Endothelial cell of umbilical vein (primary cell): ENCODE measurements around the gene ZBTB21. TPM values are rescaled to one million over a fixed set of nuclear protein-coding genes. Genes with fewer than 3 reads are reported as not detected.

Experiments used
- BruUV-seq: library from RNA; stranded (reverse); fragments of 400-500 nt; replicated peaks from 2 replicates; lab custom pipeline; 2021; lab: Mats Ljungman, UMichigan
- CTCF ChIA-PET: fragments of 300-600, 350-600 bp; sonication (Branson Sonifier 250); formaldehyde crosslinking; loops from one replicate; lab custom pipeline; 2021; ENCODE audit warnings: antibody characterized with exemption, inconsistent platforms; lab: Charles Lee
- POLR2A ChIA-PET: fragments of 300-600, 350-600 bp; sonication (Branson Sonifier 250); formaldehyde crosslinking; loops from one replicate; lab custom pipeline; 2021; ENCODE audit warnings: antibody characterized with exemption, inconsistent platforms; lab: Charles Lee
- DNase-seq: peaks from one replicate; pipeline ENCODE4 v3.0.0-alpha.2; 2011; ENCODE audit warnings: low read depth, low spot score
- FAIRE-seq: peaks from 2 replicates; lab custom pipeline; 2011; peaks lifted over from hg19 to GRCh38; lab: Jason Lieb, UNC
- H2AFZ ChIP-seq: 2 replicates; pipeline ENCODE4 v1.6.0; 2012; ENCODE audit warnings: low read depth, low read length, control low read depth, inconsistent platforms
- H3K27ac ChIP-seq: 2 replicates; pipeline ENCODE4 v1.5.1; 2011; ENCODE audit warnings: low read depth, mild to moderate bottlenecking, control low read depth, low read length, moderate library complexity; ENCODE audit not compliant: insufficient read depth
- H3K27me3 ChIP-seq, 2 experiments: 2 replicates each; pipeline versions ENCODE4 v1.6.0 to v1.6.1; 2011; ENCODE audit warnings: low read length in 2 of 2, mixed read lengths in 1 of 2; ENCODE audit not compliant: control insufficient read depth in 2 of 2, insufficient read depth in 2 of 2
- H3K36me3 ChIP-seq, 2 experiments: 2 replicates in 1 of 2; 3 replicates in 1 of 2; pipeline ENCODE4 v1.5.1; 2011; ENCODE audit warnings: low read length in 2 of 2, mild to moderate bottlenecking in 1 of 2, moderate library complexity in 1 of 2; ENCODE audit not compliant: control insufficient read depth in 2 of 2, insufficient read depth in 2 of 2; ENCODE audit errors: extremely low read depth in 1 of 2
- H3K4me1 ChIP-seq: 3 replicates; pipeline ENCODE4 v1.5.1; 2011; ENCODE audit warnings: mild to moderate bottlenecking, low read length; ENCODE audit not compliant: control insufficient read depth, insufficient read depth; ENCODE audit errors: extremely low read depth
- H3K4me2 ChIP-seq: 2 replicates; pipeline ENCODE4 v1.6.1; 2011; ENCODE audit warnings: low read length, control low read depth, mixed read lengths; ENCODE audit not compliant: insufficient read depth
- H3K4me3 ChIP-seq, 3 experiments: fragments of 200-600 bp in 1 of 3; sonication (generic), shearing (Covaris generic) in 1 of 3; replicated peaks in 1 of 3; 2 replicates each; pipeline ENCODE4 v1.5.1; 2011 to 2016; ENCODE audit warnings: control low read depth in 3 of 3, low read length in 3 of 3, mild to moderate bottlenecking in 2 of 3, inconsistent platforms in 1 of 3, low read depth in 1 of 3, moderate library complexity in 1 of 3; ENCODE audit not compliant: insufficient read depth in 1 of 3
- H3K79me2 ChIP-seq: 2 replicates; pipeline ENCODE4 v1.6.0; 2012; ENCODE audit warnings: low read length, inconsistent platforms; ENCODE audit not compliant: control insufficient read depth, insufficient read depth
- H3K9ac ChIP-seq: replicated peaks from 2 replicates; pipeline ENCODE3; 2011; ENCODE audit warnings: low read length, control low read depth; ENCODE audit not compliant: insufficient read depth; ENCODE audit errors: extremely low read depth
- H3K9me1 ChIP-seq: replicated peaks from 3 replicates; pipeline ENCODE4 v1.6.0; 2011; ENCODE audit warnings: mild to moderate bottlenecking, low read length; ENCODE audit not compliant: control insufficient read depth, insufficient read depth; ENCODE audit errors: extremely low read depth
- H3K9me3 ChIP-seq: replicated peaks from 2 replicates; pipeline ENCODE4 v1.5.1; 2012; ENCODE audit warnings: low read length, inconsistent platforms; ENCODE audit not compliant: control insufficient read depth, insufficient read depth
- H4K20me1 ChIP-seq: replicated peaks from 2 replicates; pipeline ENCODE3; 2011; ENCODE audit warnings: mild to moderate bottlenecking, low read length; ENCODE audit not compliant: control insufficient read depth, insufficient read depth; ENCODE audit errors: extremely low read depth
- EZH2 ChIP-seq: IDR thresholded peaks from 2 replicates; pipeline ENCODE4 v1.6.1; 2012; ENCODE audit warnings: borderline replicate concordance, low read depth, mild to moderate bottlenecking, moderate library complexity, low read length, inconsistent platforms; ENCODE audit not compliant: severe bottlenecking
- FOS ChIP-seq: IDR thresholded peaks from 2 replicates; pipeline ENCODE4 v1.6.1; 2011; ENCODE audit warnings: mild to moderate bottlenecking, low read length, moderate library complexity, borderline replicate concordance; ENCODE audit not compliant: insufficient read depth
- GATA2 ChIP-seq: IDR thresholded peaks from 2 replicates; pipeline ENCODE4 v1.7.0; 2011; ENCODE audit warnings: low read depth, mild to moderate bottlenecking, moderate library complexity, mixed read lengths, low read length; ENCODE audit not compliant: insufficient read length, insufficient read depth
- JUN ChIP-seq: IDR thresholded peaks from 2 replicates; pipeline ENCODE4 v1.6.1; 2011; ENCODE audit warnings: borderline replicate concordance, low read depth; ENCODE audit not compliant: insufficient read length, insufficient read depth
- MAX ChIP-seq: IDR thresholded peaks from 2 replicates; pipeline ENCODE4 v1.6.1; 2011; ENCODE audit not compliant: insufficient read depth, insufficient read length
- MYC ChIP-seq: IDR thresholded peaks from one replicate; pipeline ENCODE4 v1.6.1; 2011; ENCODE audit warnings: mild to moderate bottlenecking, low read depth, low read length
- POLR2A ChIP-seq: IDR thresholded peaks from 2 replicates; pipeline ENCODE4 v1.6.1; 2012; ENCODE audit warnings: low read depth, mild to moderate bottlenecking, control low read depth, low read length
- POLR2AphosphoS5 ChIP-seq: IDR thresholded peaks from 2 replicates; pipeline ENCODE4 v1.6.1; 2012; ENCODE audit warnings: low read depth, mild to moderate bottlenecking, control low read depth, low read length, moderate library complexity; ENCODE audit not compliant: insufficient read depth
- dilution Hi-C: fragments of 300-500 bp; cut with MboI; formaldehyde crosslinking; loops from one replicate; pipeline ENCODE4 v1.15.0; 2019; ENCODE audit warnings: low sequenced_read_pairs; ENCODE audit not compliant: extremely low pct_ligation_motif_present
- intact Hi-C: fragments of 100-400 bp; cut with micrococcal nuclease; formaldehyde crosslinking; loops from one replicate; pipeline ENCODE4 v1.10.0; 2022
- polyA plus RNA-seq, 4 experiments: library from polyadenylated mRNA; depleted of rRNA in 3 of 4; stranded (reverse) in 3 of 4; unstranded in 1 of 4; fragments of >200 nt; gene quantifications; 2 replicates each; pipeline versions ENCODE4 v1.2.1 to v1.2.3, GENCODE V29; 2011 to 2012; ENCODE audit warnings: missing spikeins in 1 of 4
- total RNA-seq: library from RNA; stranded (reverse); gene quantifications from 2 replicates; pipeline ENCODE4 v1.2.3, GENCODE V29; 2021
- TF ChIP-seq, protein P1 (sequence below), 2 donors: IDR thresholded peaks; 1 replicate in 1 of 2; 2 replicates in 1 of 2; pipeline ENCODE4 v1.5.1; 2011; ENCODE audit warnings: low read length in 2 of 2, mild to moderate bottlenecking in 2 of 2, moderate library complexity in 2 of 2, control low read depth in 1 of 2, inconsistent platforms in 1 of 2, low read depth in 1 of 2; ENCODE audit not compliant: insufficient read depth in 1 of 2; ENCODE audit errors: extremely low read depth in 1 of 2

Gene ZBTB21
- total and polyA plus RNA-seq, 2 donors (not counting 3 experiments of a cell fraction or from before 2014, with no cell fraction given): 2.8 to 12.4 TPM

DNA sequence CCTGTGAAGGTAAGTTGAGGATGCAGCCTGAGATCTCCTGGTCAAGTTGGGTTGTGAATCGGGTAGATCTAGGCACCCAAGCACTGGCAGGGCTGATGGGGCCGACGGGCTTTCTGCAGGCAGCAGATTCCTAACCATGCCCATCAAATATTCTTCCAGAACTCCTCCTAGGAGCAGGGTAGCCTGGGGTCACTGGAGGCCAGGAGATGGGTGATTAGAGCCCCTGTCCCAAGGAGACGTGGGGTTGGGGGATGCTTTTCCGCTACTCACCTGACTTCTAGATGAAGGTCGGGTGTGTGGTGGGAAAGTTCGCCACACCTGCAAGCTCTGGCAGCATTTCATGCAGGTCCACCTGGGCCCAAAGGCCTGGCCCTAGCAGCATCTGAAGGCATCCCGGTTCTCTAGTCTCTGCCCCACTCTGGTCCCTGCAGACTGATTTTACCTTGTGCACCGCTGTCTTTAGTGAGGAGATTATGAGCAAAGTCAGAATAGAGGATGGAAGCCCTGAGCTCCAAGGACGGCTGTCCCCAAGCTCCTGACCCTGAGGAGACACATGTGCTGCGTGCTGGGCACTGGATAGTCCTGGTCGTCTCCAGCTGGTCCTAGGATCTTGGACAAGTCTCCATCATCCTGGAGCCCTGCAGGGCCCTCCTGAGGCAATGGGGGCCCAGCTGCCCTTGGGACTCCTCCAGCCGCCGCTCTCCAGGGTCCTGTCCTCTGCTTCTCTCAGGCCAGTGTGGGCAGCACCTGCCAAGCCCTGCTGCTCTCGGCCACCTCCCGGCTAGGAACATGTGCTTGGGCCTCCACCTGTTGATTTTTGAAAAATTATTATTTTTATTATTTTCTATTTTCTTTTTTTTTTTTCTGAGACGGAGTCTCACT is 34.5 kb downstream of the ZBTB21 start:
- Histone ChIP-seq H3K36me3 (no peaks in the 10 kb centered on the region), H4K20me1 (no peaks in the 10 kb centered on the region), H3K27ac (no peak overlapping the region), H3K9ac (no peak overlapping the region), H3K9me1 (no peaks in the 10 kb centered on the region), H3K9me3 (no peaks in the 10 kb centered on the region), H3K4me3 (no peak overlapping the region), H3K27me3 (peaks cover 0 to 2% of the 10 kb centered on the region in 2 experiments), H3K4me1 (peaks cover 7% of the 10 kb centered on the region), H2AFZ (no peak overlapping the region), H3K4me2 (no peak overlapping the region), H3K79me2 (no peaks in the 10 kb centered on the region)
- ChIA-PET POLR2A (no interaction called here), CTCF (interaction anchor here (1.5 kb wide), 1 partner anchor 11 kb away, joined by 3 read pairs; no protein-coding TSS in a partner anchor)
- DNase-seq (no peak), FAIRE-seq (no peak)
- no peak for TF ChIP-seq MYC
- TF ChIP-seq POLR2AphosphoS5: no peak
- TF ChIP-seq, protein P1, sequence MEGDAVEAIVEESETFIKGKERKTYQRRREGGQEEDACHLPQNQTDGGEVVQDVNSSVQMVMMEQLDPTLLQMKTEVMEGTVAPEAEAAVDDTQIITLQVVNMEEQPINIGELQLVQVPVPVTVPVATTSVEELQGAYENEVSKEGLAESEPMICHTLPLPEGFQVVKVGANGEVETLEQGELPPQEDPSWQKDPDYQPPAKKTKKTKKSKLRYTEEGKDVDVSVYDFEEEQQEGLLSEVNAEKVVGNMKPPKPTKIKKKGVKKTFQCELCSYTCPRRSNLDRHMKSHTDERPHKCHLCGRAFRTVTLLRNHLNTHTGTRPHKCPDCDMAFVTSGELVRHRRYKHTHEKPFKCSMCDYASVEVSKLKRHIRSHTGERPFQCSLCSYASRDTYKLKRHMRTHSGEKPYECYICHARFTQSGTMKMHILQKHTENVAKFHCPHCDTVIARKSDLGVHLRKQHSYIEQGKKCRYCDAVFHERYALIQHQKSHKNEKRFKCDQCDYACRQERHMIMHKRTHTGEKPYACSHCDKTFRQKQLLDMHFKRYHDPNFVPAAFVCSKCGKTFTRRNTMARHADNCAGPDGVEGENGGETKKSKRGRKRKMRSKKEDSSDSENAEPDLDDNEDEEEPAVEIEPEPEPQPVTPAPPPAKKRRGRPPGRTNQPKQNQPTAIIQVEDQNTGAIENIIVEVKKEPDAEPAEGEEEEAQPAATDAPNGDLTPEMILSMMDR (IDR thresholded peaks at IDR 0.05; ENCODE audit: extremely low read depth in 1 of 2, insufficient read depth in 1 of 2, low read depth in 1 of 2, low read length in 2 of 2): no peak
- TF ChIP-seq GATA2: no peak
- TF ChIP-seq MAX: no peak
- no peak for TF ChIP-seq POLR2A
- TF ChIP-seq JUN: no peak
- TF ChIP-seq FOS: no peak
- no peak for TF ChIP-seq EZH2
- intact Hi-C loops (no loop called here), dilution Hi-C loops (no loop called here)
- no TSS peak for BruUV-seq
